GM18517 (cell line): ENCODE data around the gene CELF5.
"Not testable (repeated sequence)": the region's sequence is repeated elsewhere in the genome, so short reads cannot be mapped to it uniquely, and the experiment has no call there.

Experiments
- ATAC-seq: cut with Tn5 transposase; IDR thresholded peaks from one replicate; pipeline ENCODE4 v1.9.1; 2021; ENCODE audit warnings: mild to moderate bottlenecking, moderate library complexity; ENCODE audit not compliant: unreplicated experiment

CELF5 gene

DNA sequence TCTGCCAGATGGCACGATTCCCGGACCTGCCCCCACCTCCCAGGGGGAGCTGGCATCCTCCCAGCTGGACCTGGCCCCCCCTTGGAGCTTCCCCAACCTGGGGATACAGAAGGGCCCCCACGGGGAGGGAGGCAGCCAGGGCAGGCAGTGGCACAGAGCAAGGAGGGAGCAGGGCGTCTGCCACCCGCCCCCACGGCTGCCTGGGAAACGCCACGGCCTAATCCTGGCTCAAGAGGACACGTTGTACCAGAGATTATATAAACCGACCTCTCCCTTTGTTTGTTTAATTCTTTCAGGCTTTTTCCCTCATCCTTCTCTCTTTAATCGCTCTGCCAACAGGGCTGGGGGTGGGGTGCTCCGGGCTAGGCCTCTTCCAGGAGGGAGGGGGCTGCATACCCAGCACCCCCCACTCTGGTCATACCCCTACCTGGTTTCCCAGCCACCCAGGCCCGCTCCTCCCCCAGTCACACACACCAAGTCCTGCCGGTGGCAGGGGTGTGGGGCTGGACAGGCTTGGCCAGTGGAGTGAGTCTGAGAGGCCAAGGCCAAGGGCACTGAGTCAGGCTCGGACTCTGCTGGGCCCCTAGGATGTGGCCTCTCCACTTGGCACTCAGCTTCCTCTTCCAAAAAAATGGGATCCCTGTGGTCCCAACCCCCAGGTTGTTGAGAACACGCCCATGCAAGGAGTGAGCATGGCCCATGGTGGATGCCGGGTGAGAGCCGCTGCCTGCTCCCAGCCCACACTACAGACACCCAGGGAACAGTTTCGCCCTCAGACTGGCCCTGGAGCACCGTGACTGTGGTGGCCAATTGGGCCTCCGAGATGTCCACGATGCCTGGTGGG is 112.4 kb downstream of the CELF5 start:
- ATAC-seq = no peak

DNA sequence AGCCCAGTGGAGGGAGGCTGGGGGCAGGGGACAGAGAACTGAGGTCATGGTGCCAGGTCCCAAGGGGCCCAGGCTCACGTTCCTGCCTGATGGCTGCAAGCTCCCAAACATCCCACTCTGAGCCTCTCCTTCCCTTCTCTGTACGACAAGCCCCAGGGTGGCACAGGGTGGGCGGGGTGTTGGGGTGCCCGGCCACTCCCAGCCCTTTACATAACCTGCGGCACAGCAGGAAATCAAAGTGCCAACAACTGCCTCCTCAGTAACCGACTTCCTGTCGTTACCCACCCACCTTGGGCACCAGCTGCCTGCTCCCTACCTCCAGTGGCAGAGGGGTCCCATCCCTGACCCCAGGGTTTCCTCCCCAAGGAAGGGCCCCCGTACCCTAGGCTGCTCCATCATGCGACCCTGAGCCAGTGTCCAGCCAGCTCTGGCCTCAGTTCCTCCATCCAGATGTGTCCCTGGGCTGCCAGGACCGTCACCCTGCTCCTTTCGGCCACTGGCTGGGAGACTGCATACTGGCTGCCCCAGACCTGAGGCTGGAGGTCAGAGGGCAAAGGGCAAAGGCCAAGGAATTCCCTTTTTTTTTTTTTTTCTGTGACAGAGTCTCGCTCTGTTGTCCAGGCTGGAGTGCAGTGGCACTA is 114.2 kb downstream of the CELF5 start:
- no peak for ATAC-seq

DNA sequence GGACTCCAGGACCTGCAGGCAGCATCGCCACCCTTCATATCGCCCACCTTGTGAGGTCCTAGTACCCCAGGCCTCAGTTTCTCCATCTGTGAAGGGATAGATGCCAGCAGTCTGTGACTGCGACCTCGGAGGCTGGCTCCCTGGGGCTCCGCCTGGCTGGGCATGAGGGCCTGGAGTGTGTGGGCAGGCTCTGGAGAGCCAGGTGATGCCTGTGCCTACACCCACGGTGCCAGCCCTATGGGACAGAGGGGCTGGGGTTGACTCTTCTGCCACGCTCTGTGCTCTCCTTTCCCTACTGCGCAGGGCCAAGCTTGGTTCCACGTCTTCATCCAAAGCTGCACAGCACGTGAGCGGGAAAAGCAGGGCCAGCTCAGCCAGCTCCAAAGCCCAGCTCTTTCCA is 115.9 kb downstream of the CELF5 start:
- ATAC-seq = no peak

DNA sequence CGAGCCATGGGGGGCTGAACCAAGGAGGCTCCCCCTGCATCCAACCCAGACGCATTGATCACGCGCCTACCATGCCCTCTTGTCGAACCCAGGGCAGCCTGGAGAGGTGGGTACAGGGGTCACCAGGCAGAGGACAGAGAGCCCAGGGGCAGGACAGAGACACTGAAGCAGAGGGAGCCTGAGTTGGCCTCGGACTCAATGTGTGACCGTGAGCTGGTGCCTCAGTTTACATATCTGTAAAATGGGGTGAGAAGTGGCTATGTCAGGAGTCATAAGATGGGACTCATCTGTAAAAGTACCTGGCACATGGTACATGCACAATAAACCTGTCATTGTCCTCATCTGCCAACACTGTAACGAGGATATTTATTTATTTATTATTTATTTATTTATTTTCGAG is 117.8 kb downstream of the CELF5 start:
- ATAC-seq = no peak

DNA sequence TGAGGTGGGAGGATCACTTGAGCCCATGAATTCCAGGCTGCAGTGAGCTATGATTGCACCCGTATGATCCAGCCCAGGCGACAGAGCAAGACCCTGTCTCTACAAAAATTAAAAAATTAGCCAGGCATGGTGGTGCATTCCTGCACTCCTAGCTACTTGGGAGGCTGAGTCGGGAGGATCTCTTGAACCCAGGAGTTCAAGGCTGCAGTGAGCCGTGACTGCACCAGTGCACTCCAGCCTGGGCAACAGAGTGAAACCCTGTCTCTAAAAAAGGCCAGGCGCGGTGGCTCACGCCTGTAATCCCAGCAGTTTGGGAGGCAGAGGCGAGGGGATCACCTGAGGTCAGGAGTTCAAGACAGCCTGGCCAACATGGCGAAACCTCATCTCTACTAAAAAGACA is 118.5 kb downstream of the CELF5 start:
- ATAC-seq = not testable (repeated sequence)

DNA sequence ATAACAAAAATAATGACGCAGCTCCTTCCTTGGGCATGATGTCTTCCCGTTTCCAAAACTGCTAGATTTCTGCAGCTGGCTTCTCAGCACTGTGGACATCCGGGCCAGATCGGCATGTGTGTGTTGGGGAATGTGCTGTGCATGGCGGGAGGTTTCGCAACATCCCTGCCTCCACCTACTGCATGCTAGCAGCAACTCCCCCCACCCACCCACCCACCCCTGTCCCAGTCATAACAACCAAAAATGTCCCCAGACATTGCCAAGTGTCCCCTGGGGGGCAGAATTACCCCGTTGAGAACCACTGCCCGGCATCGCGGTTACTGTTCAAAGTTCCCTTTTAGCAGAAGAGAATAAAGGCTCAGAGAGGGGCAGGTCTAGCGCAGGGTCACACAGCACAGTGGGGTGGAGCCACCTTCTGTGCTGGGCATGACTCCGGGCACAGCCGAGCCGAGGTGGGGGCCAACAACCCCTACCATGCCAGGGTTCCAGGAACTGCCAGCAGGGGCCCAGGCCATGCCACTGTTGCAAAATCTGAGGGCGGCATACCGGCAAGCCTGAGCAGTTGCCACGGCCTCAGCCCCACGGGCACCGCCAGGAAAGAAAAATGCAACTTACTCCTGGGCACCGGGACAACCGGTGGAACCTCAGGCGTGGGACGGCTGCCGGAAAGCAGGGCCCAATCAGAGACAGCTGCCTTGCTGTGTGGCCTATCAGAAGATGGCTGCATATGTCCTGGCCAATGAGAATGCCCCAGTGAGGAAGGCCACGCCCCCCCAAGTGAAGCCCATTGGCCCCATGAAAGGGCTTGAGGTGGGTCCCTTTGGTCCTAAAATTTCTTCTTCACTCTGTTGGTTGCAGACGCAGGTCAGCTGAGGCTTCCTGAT is 119.4 kb downstream of the CELF5 start:
- ATAC-seq = no peak

DNA sequence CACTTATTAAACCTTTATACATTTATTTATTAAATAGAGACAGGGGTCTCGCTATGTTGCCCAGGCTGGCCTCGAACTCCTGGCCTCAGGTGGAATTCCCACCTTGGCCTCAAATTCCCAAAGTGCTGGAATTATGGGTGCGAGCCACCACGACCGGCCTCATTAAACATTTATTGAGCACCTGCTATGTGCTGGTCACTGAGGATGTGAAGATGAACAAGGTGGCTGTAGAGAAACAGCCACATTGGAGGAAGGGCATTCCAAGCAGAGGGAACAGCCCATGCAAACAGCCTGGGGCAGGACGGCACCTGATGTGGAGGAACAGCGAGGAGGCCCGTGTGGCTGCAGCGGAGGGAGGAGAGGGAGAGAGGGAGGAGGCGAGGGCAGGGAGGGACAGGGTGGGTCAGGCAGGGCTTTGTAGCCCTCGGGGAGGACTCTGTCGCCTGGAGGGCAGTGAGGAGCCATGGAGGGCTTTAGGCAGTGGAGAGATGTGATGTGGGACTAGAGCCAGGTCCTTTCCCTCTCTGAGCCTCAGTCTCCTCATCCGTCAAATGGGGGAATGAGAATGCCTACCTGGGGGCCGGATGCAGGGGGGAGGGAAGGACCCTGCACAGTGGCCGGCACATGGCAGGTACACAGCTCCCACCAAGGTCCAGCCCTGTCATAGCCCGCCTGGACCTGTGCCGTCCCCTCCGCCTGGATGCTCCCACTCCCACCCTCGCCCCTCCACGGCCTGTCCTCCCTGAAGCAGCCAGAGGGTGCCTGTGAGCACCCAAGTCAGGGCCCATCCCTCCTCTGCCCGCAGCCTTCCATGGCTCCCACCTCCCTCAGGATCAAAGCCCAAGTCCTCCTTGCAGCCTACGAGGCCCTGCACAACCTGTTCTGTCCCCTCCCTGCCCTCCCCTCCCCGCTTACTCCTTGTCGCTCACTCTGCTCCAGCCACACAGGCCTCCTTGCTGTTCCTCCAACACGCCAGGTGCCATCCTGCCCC is 120.4 kb downstream of the CELF5 start:
- no peak for ATAC-seq

DNA sequence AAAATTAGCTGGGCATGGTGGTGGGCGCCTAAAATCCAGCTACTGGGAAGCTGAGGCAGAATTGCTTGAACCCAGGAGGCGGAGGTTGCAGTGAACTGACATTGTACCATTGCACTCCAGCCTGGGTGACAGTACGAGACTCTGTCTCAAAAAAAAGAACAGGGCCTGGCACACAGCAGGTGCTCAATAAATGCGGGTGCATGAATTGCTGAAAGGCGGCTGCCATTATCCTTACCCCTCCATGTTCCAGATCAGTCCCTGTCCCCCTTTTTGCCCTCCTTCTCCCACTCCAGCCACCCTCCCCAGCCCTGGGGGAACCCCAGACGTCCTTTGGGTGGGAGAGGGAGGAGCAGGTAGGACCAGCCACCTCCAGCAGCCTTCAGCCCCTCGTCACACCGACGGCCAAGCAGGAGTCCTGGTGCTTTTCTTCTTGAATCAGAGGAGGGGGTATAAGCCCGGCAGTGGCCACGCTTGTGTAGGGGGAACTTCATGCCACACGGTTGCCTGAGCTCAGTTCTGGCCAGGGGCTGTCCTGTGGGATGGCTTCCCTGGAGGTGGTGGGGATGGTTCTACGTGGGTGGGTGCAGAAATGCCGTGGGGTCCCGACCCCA is 121.5 kb downstream of the CELF5 start:
- no peak for ATAC-seq
